Loucy (cell line): Measurements from ENCODE around the gene BPIFB1.

Experiments
- H2AFZ ChIP-seq: fragments of 200-600 bp; sonication (generic); 2 replicates; pipeline ENCODE4 v1.6.0; 2016; ENCODE audit warnings: antibody characterized with exemption, mild to moderate bottlenecking, low read length, moderate library complexity
- H3F3A ChIP-seq: fragments of 200-600 bp; 2 replicates; pipeline ENCODE4 v1.6.0; 2016; ENCODE audit warnings: antibody characterized with exemption, low read depth, mild to moderate bottlenecking
- H3K27me3 ChIP-seq: fragments of 200-600 bp; sonication (generic); 2 replicates; pipeline ENCODE4 v1.6.1; 2014; ENCODE audit warnings: low read length, mild to moderate bottlenecking; ENCODE audit not compliant: insufficient read depth, poor library complexity, severe bottlenecking
- H3K36me3 ChIP-seq: fragments of 200-600 bp; sonication (generic); 2 replicates; pipeline ENCODE4 v1.6.1; 2016; ENCODE audit warnings: low read length; ENCODE audit not compliant: insufficient read depth
- H3K4me1 ChIP-seq: fragments of 200-600 bp; sonication (generic); 2 replicates; pipeline ENCODE4 v1.5.1; 2014; ENCODE audit warnings: low read length, mild to moderate bottlenecking; ENCODE audit not compliant: insufficient read depth, poor library complexity, severe bottlenecking
- H3K4me2 ChIP-seq: fragments of 200-600 bp; sonication (generic); 2 replicates; pipeline ENCODE4 v1.6.0; 2014; ENCODE audit warnings: antibody characterized with exemption, low read length, low read depth, mild to moderate bottlenecking; ENCODE audit not compliant: poor library complexity, severe bottlenecking
- H3K4me3 ChIP-seq: fragments of 200-600 bp; sonication (generic); 2 replicates; pipeline ENCODE4 v1.5.1; 2014; ENCODE audit warnings: low read length, mild to moderate bottlenecking, mixed read lengths; ENCODE audit not compliant: poor library complexity, severe bottlenecking
- H3K79me2 ChIP-seq: fragments of 200-600 bp; sonication (generic); 2 replicates; pipeline ENCODE4 v1.6.1; 2014; ENCODE audit warnings: low read length; ENCODE audit not compliant: insufficient read depth
- H3K9ac ChIP-seq: fragments of 200-600 bp; sonication (generic); 2 replicates; pipeline ENCODE4 v1.6.0; 2014; ENCODE audit warnings: mild to moderate bottlenecking, low read depth, low read length, moderate library complexity; ENCODE audit not compliant: poor library complexity, severe bottlenecking
- H3K9me2 ChIP-seq: fragments of 200-600 bp; sonication (generic); replicated peaks from 2 replicates; pipeline ENCODE4 v1.6.1; 2016; ENCODE audit warnings: low read depth, low read length, mixed read lengths
- H3K9me3 ChIP-seq: fragments of 200-600 bp; sonication (generic); 2 replicates; pipeline ENCODE4 v1.6.1; 2014; ENCODE audit warnings: mild to moderate bottlenecking, antibody characterized with exemption, low read length, low read depth; ENCODE audit not compliant: insufficient read depth
- H4K20me1 ChIP-seq: fragments of 200-600 bp; sonication (generic); 2 replicates; pipeline ENCODE4 v1.6.0; 2014; ENCODE audit warnings: antibody characterized with exemption, low read length, mild to moderate bottlenecking; ENCODE audit not compliant: insufficient read depth, poor library complexity, severe bottlenecking
- EZH2phosphoT487 ChIP-seq: fragments of 200-600 bp; IDR thresholded peaks from 2 replicates; pipeline ENCODE4 v1.6.1; 2018; ENCODE audit warnings: antibody characterized with exemption, mild to moderate bottlenecking, moderate library complexity, borderline replicate concordance
- TF ChIP-seq, protein P1 (sequence below): fragments of 200-600 bp; sonication (generic); conservative IDR thresholded peaks from 2 replicates; pipeline ENCODE4 v1.5.1; 2014; ENCODE audit warnings: mild to moderate bottlenecking, antibody characterized with exemption, low read length

Gene BPIFB1

GRCh38 chr20:33339515-33340058, 56.6 kb downstream of the BPIFB1 start:
- no peak overlapping the region for H3K4me2 ChIP-seq
- no peaks in the 10 kb centered on the region for H3K79me2 ChIP-seq
- H3K9me2 ChIP-seq, result no peaks in the 10 kb centered on the region
- no peaks in the 10 kb centered on the region for H3F3A ChIP-seq
- H4K20me1 ChIP-seq, result no peaks in the 10 kb centered on the region
- TF ChIP-seq, protein P1, sequence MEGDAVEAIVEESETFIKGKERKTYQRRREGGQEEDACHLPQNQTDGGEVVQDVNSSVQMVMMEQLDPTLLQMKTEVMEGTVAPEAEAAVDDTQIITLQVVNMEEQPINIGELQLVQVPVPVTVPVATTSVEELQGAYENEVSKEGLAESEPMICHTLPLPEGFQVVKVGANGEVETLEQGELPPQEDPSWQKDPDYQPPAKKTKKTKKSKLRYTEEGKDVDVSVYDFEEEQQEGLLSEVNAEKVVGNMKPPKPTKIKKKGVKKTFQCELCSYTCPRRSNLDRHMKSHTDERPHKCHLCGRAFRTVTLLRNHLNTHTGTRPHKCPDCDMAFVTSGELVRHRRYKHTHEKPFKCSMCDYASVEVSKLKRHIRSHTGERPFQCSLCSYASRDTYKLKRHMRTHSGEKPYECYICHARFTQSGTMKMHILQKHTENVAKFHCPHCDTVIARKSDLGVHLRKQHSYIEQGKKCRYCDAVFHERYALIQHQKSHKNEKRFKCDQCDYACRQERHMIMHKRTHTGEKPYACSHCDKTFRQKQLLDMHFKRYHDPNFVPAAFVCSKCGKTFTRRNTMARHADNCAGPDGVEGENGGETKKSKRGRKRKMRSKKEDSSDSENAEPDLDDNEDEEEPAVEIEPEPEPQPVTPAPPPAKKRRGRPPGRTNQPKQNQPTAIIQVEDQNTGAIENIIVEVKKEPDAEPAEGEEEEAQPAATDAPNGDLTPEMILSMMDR, result no peak
- no peak for TF ChIP-seq EZH2phosphoT487
- H3K4me3 ChIP-seq, result no peak overlapping the region
- no peak overlapping the region for H2AFZ ChIP-seq
- no peak overlapping the region for H3K9ac ChIP-seq
- no peaks in the 10 kb centered on the region for H3K4me1 ChIP-seq
- H3K36me3 ChIP-seq, result no peaks in the 10 kb centered on the region
- no peaks in the 10 kb centered on the region for H3K9me3 ChIP-seq
- H3K27me3 ChIP-seq, result no peaks in the 10 kb centered on the region

DNA sequence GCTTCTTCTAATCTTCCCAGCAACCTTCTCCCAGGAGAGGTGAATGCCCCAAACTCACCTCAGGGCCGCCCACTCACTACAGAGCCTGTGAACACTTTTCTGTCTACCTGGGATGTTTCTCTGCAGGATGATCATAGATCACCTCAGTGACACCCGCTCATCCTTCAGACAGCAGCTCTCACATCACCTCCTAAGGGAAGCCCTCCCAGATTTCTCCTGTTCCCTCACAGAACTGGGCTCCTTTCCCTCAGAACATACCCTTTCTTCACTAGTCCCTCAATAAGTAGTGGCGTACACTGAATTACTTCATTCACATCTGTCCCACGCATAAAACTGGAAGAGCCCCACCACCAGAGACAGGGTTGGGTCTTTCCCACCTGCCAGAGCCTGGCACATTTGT, 60.5 kb downstream of the BPIFB1 start:
- Histone ChIP-seq H3K4me2 (no peak overlapping the region), H3K4me1 (no peaks in the 10 kb centered on the region)

DNA sequence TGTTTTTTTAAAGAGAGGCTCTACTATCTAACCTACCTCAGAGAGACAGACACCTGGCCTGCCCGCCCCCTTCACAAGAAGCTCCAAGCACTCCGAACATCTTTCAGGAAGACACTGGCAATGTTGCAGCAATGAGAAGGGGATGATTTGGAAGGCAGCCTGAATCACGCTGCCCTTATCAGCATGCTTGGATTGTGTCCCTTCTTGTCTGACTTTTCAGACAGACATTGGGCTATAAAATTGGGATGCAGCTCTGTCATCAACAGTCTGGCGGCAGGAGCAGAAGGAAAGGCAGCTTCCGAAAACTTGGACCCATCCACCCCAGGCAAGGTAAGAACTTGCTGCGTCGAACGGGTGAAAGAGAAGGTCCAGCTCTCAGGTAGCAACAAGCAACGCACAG, 62.3 kb downstream of the BPIFB1 start:
- H3K27me3 ChIP-seq, result no peaks in the 10 kb centered on the region
- no peak overlapping the region for H3K4me2 ChIP-seq
- TF ChIP-seq, protein P1, result no peak
- no peak overlapping the region for H3K9ac ChIP-seq
- no peaks in the 10 kb centered on the region for H3K79me2 ChIP-seq
- no peak overlapping the region for H3K4me3 ChIP-seq
- H2AFZ ChIP-seq, result no peak overlapping the region
- no peaks in the 10 kb centered on the region for H3F3A ChIP-seq
- no peaks in the 10 kb centered on the region for H4K20me1 ChIP-seq
- H3K9me3 ChIP-seq, result no peaks in the 10 kb centered on the region
- H3K9me2 ChIP-seq, result no peaks in the 10 kb centered on the region
- H3K4me1 ChIP-seq, result no peaks in the 10 kb centered on the region
- H3K36me3 ChIP-seq, result peaks cover 8% of the 10 kb centered on the region; the same call in 1 of the 2 replicates

More for the DNA sequence above, 60.5 kb downstream of the BPIFB1 start:
- Histone ChIP-seq H3K9ac (no peak overlapping the region), H3K36me3 (no peaks in the 10 kb centered on the region), H2AFZ (no peak overlapping the region), H4K20me1 (no peaks in the 10 kb centered on the region), H3F3A (no peaks in the 10 kb centered on the region), H3K9me3 (no peaks in the 10 kb centered on the region), H3K4me3 (no peak overlapping the region), H3K79me2 (no peaks in the 10 kb centered on the region), H3K27me3 (no peaks in the 10 kb centered on the region), H3K9me2 (no peaks in the 10 kb centered on the region)
- TF ChIP-seq, protein P1, result no peak
- TF ChIP-seq EZH2phosphoT487, result no peak
